ENCODE results near the gene NETO2.

DNA sequence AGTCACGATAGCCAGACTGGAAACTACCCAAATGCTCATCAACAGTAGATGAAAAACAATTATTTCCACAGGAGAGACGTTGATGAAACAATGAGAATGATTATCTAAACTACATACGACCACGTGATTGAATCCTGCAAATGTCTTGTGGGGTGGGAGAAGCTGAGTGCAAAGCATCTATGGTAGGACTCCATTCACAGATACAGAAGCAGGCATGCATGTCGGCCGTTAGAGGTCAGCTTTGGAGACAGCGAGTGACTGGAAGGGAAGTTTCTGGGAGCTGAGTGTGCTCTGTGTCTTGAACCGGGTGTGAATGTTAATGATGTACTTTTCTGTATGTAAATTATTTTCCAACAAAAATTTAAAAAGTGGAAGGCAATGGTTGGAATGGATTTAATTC lies 98.7 kb downstream of the NETO2 start:
- TF ChIP-seq, protein P1, sequence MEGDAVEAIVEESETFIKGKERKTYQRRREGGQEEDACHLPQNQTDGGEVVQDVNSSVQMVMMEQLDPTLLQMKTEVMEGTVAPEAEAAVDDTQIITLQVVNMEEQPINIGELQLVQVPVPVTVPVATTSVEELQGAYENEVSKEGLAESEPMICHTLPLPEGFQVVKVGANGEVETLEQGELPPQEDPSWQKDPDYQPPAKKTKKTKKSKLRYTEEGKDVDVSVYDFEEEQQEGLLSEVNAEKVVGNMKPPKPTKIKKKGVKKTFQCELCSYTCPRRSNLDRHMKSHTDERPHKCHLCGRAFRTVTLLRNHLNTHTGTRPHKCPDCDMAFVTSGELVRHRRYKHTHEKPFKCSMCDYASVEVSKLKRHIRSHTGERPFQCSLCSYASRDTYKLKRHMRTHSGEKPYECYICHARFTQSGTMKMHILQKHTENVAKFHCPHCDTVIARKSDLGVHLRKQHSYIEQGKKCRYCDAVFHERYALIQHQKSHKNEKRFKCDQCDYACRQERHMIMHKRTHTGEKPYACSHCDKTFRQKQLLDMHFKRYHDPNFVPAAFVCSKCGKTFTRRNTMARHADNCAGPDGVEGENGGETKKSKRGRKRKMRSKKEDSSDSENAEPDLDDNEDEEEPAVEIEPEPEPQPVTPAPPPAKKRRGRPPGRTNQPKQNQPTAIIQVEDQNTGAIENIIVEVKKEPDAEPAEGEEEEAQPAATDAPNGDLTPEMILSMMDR (conservative IDR thresholded peaks at IDR 0.05): no peak
- no peak for TF ChIP-seq ZFX (IDR thresholded peaks at IDR 0.05)
